ENCODE data around the gene DLG4.

Gene DLG4

GRCh38 chr17:7219812-7220592 lies at the start of gene DLG4, which contains the start of gene ACADVL:
DLG4 (minus strand) TSS chr17:7219836.
ACADVL (plus strand) TSS chr17:7219938; CDS start chr17:7219985, 47 bp downstream.
- peak; percentile 92 for DNase-seq

DNA sequence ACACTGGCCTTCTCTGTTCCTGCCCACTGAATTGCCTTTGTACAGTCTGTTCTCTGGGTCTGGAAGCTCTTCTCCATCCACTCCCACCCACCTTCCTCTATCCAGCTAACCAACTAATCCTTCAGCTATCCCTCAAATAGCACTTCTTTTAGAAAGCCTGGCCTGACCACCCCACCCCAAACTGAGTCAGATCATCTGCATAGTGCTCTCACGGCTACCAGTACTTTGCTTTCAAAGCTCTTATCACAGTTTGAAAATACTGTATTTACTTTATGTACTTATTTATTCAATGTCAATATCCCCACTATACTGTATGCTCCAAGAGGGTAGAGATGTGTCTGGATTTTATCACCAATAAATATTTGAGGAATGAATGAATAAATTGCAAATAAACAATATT lies 47.1 kb upstream of the DLG4 start:
- DNase-seq = no peak

DNA sequence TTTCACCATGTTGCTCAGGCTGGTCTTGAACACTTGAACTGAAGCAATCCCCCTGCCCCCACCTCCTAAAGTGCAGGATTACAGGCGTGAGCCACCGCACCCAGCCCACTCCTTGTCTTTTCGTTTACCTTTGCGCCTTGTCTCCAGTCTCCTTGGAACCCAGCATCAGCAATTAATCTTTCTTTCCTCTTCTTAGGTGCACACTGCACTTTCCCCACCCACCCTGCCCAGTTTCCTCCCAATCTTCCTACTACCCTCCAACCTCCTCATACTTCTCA lies 44.1 kb upstream of the DLG4 start:
- DNase-seq = no peak

DNA sequence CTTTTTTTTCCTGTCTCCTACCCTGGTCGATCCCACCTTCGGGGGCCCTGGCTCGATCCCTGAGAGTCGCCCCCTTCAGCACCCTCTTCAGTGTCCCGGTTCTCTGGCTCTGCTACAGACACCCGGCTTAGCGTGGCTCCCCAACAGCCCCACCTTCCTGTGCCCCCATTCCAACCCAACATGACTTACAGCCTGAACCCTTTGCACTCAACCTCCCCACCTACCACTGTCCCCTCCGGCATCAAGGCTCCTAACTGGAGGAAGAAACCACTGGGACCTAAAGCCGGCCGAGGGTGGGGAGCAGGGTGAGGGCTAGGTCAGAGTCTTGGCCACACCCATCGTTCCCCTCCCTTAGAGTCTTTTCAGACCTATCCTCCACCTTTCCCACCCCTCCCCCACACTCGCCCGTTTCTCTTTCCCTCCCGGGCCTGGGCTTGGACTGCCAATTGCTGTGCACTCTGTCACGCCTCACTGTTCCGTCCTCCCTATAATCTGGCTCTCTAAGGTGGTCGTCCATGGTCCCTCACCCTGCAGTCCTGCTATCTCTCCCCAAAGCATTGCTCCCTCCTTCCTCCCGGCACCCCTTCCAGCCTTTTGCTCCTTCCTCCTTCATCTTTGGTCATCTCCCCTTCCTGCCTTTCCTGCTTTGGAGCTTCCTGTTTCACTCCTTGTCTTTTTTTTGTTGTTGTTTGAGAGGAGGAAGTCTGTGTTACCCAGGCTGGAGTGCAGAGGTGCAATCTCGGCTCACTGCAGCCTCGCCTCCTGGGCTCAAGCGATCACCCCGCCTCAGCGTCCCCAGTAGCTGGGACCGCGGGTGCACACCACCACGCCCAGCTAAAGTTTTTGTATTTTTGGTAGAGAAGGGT lies 43.5 kb upstream of the DLG4 start:
- peak; percentile 72 for DNase-seq

GRCh38 chr17:7262192-7262934 lies 42.7 kb upstream of the DLG4 start, which contains the start of gene CLDN7:
CLDN7 (minus strand) TSS chr17:7262478; CDS start chr17:7262043, 435 bp downstream.
- no peak for DNase-seq

- DNase-seq = peak; percentile 33
Measured at GRCh38 chr17:7261379-7262191, 41.9 kb upstream of the DLG4 start.

GRCh38 chr17:7260651-7261378 lies 41.2 kb upstream of the DLG4 start:
- peak; percentile 77 for DNase-seq

DNA sequence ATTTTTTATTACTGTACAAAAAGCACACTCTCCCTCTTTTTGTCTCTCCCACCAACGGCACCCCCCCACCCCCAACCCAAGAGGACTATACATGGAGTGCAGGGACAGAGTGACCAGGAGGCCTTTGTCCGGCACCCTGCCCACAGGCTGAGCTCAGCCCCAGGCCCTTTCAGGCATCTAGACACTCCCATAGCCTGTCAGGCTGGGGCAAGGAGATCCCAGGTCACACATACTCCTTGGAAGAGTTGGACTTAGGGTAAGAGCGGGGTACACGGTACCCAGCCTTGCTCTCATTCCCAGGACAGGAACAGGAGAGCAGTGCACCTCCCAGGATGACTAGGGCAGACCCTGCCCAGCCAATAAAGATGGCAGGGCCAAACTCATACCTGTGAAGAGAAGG lies 40.5 kb upstream of the DLG4 start:
- DNase-seq = no peak

DNA sequence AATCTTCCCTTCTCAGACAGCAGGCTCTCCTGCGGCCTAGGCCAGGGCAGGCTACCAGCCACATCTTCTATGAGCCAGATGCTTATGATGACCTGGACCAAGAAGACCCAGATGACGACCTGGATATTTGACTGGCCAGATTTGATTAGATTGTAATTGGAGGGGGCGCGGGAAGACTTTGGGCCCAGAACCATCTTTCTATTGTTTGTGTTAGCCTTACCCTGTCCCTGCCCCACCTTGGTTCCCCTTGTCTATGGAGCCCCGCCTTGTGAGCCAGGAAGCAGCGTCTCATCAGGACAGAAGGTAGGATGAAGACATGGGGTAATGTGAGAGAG lies 39.9 kb upstream of the DLG4 start:
- no peak for DNase-seq

GRCh38 chr17:7258731-7259554 lies 39.3 kb upstream of the DLG4 start:
- peak; percentile 65 for DNase-seq

DNA sequence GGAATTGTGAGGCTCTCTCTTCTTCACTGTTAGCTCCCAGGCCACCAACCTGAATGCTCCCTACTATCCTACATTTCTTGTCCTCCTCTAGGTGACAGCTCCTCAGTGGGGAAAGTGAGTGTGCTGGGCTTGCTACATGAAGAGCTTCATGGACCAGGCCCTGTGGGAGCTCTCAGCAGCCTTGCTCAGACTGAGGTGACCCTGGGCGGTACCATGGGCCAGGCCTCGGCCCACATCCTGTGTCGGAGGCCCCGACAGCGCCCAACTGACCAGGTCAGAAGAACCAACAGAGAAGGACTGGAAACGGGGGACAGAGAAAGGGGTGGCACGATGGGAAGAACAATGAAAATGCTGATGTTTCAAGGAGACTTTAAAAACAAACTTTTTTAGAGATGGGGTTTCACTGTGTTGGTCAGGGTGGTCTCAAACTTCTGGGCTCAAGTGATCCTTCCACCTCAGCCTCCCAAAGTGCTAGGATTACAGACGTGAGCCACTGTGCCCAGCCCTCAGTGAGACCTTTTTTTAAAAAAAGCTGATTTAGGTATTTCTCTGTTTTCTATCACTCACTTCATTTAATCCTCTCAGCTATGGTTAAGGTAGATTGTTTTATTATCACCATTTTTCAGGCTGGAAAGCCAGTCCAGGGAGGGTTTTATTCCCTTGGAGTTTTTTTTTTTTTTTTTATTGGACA lies 37.3 kb upstream of the DLG4 start:
- DNase-seq = no peak

DNA sequence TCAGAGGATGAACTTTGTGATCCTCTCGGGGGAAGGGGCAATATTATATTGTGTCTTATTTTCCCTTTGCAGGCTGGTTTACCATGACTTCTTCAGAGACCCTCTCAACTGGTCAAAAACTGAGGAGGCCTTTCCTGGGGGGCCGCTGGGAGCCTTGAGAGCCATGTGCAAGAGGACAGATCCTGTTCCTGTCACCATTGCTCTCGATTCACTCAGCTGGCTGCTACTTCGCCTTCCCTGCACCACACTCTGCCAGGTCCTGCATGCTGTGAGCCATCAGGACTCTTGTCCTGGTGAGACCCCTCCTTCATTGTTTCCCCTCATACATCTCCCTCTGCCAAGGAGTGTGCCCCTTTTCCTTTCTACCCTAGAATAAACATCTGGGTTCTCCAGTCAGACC lies 34.9 kb upstream of the DLG4 start:
- DNase-seq = no peak

DNA sequence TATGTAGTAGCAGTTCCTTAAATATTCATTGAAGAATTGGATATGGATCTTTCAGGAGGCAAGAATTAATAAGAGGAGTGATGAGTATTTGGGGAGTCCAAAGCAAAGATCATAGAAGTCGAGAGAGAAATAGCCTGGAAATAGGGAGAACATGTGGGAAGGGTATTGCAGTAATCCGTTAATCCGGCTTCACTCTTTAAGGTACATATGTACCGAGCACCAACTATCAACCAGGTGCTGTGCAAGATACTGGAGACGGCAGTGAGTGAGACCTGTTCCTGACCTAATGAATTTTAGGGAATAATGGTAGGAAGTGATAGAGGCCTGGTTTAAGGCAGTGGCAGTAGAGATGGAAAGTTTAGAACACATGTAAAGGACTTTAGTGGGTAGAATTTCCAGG lies 33.4 kb upstream of the DLG4 start:
- DNase-seq = no peak

DNA sequence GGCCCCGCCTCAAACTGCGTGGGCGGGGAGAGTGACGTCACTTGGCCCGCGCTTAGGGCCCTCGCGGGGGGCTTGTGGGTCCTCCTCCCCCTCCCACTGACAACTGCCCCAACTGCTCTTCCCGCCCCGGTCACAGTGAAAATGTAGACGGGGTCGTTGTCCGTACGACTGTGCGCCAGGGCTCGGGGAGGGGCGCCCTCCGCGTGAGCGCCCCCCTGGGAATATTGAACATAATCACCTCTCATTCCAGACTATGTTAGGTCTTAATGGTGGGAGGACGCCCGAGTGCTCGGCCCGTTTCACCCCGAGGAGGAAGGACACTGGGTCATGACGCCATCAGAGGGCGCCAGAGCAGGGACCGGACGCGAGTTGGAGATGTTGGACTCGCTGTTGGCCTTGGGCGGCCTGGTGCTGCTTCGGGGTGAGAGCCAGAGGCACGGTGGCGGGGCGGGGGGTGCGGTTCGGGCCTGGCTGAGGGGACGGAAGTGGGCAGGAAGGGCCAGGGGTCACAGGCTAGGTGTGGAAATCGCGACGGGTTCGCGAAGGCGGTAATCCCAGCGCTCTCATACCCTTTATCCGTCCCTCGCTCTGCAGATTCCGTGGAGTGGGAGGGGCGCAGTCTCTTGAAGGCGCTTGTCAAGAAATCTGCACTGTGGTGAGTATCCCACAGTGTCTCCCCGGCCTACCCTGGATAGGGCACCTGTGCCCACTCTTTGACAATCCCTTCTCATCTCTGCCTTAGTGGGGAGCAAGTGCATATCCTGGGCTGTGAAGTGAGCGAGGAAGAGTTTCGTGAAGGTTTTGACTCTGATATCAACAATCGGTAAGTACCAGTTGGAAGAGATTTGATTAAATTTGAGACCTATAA lies 32.8 kb upstream of the DLG4 start, which contains the start of gene ELP5:
Gene ELP5 (plus strand): TSS at position 40 of the 868 bp plus-strand sequence. CDS start 336 bp downstream, at position 376.
- DNase-seq = peak; percentile 95

DNA sequence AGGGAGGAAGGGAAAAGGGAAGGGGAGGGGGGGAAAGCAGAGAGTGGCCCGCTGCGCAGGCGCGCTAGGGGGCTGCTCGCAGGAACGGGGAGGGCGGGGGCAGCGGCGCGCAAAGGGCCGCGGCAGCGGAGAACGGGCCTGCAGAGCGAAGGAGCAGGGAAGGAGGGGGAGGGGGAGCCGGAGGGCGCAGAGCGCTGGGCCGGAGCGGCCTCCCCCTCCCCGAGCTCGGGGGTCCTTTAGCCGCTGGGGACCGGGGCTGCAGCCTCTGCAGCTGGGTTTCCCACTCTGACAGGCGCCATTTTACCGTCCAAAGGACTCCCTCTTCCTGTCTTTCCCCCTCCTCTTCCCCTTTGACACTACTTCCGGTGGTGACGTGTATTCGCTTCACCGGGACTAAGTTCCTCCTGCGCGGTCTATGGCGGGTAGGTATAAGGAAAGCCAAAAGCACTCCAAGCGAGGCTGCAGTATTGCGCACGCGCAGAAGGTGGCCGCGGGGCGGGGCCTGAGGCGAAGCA lies 32.1 kb upstream of the DLG4 start, which contains the start of gene CTDNEP1:
Gene CTDNEP1 (minus strand): TSS at position 74 of the 515 bp plus-strand sequence. CDS start 438 bp downstream, outside the sequence.
- peak; percentile 100 for DNase-seq

- DNase-seq = peak; percentile 32
Measured at GRCh38 chr17:7250695-7251627, 31.3 kb upstream of the DLG4 start.

DNA sequence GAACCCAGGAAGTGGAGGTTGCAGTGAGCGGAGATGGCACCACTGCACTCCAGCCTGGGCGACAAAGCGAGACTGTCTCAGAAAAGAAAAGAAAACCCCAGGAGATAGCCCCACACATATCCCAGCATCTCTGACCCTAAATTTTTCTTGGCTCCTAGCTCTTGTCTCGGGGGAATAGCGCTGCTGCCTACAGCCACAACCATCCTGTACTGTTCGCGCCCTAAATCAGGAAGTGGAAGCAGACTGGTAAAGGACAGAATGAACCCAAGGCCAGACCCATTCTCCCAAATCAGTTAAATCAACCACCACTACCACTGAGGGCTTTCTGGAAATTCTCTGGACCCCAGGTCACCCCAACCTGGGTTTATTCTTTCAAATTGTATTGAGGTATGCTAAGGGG lies 30.2 kb upstream of the DLG4 start:
- DNase-seq = peak; percentile 38

DNA sequence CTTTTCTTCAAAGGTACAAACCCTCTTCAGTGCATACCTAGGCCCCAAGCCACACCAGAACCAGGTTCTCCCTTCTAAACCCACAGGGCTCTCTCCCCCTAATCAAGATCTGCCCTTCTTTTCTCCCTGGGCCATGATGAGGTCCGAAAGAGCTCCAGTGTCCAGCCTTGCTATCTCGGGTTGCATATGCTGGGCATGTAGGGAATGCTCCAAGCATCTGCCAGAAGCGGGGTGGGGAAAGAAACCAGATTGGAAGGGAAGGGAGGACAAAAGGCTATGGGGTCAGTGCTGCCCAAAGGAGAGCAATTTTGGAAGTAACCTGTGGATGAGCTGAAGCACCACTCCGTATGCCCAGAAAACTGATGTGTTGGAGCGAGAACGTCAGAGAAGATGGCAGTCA lies 29.6 kb upstream of the DLG4 start:
- DNase-seq = no peak
